ENCODE results near the gene GALR2.

GALR2 gene

GRCh38 chr17:76079535-76079955 is 5.0 kb downstream of the GALR2 start:
- DNase-seq (ENCODE audit: insufficient read length, low spot score) (peak; percentile 14), FAIRE-seq (no peak)
- TF ChIP-seq POLR2AphosphoS5 (IDR thresholded peaks at IDR 0.05; ENCODE audit: low read depth, low read length) (no peak), POU2F2 (IDR thresholded peaks at IDR 0.05; ENCODE audit: low read depth, low read length) (no peak)

GRCh38 chr17:76079956-76080767 is 5.6 kb downstream of the GALR2 start:
- DNase-seq (ENCODE audit: insufficient read length, low spot score) (peak; percentile 22), FAIRE-seq (no peak)
- TF ChIP-seq PAX5 (IDR thresholded peaks at IDR 0.05; ENCODE audit: insufficient read depth, low read length, severe bottlenecking) (no peak), POLR2A (IDR thresholded peaks at IDR 0.05; ENCODE audit: low read depth, low read length) (no peak), POU2F2 (IDR thresholded peaks at IDR 0.05; ENCODE audit: low read depth, low read length) (no peak), SPI1 (IDR thresholded peaks at IDR 0.05; ENCODE audit: low read depth, low read length) (no peak), TAF1 (IDR thresholded peaks at IDR 0.05; ENCODE audit: low read depth, low read length) (no peak), POLR2AphosphoS5 (IDR thresholded peaks at IDR 0.05; ENCODE audit: low read depth, low read length) (no peak)

- FAIRE-seq = no peak
- peak; percentile 54; the same call in 1 of the 2 replicates for TF ChIP-seq POLR2AphosphoS5 (IDR thresholded peaks at IDR 0.05; ENCODE audit: low read depth, low read length)
- no peak for TF ChIP-seq SPI1 (IDR thresholded peaks at IDR 0.05; ENCODE audit: low read depth, low read length)
- TF ChIP-seq POU2F2 (IDR thresholded peaks at IDR 0.05; ENCODE audit: low read depth, low read length) = no peak
- TF ChIP-seq TAF1 (IDR thresholded peaks at IDR 0.05; ENCODE audit: low read depth, low read length) = no peak
- DNase-seq (ENCODE audit: insufficient read length, low spot score) = no peak
Observed at GRCh38 chr17:76080768-76081287, 6.2 kb downstream of the GALR2 start.

- FAIRE-seq = no peak
- TF ChIP-seq POLR2A (IDR thresholded peaks at IDR 0.05; ENCODE audit: low read depth, low read length) = no peak
- no peak for TF ChIP-seq POU2F2 (IDR thresholded peaks at IDR 0.05; ENCODE audit: low read depth, low read length)
- TF ChIP-seq SPI1 (IDR thresholded peaks at IDR 0.05; ENCODE audit: low read depth, low read length) = no peak
- no peak for TF ChIP-seq TAF1 (IDR thresholded peaks at IDR 0.05; ENCODE audit: low read depth, low read length)
- no peak for TF ChIP-seq PAX5 (IDR thresholded peaks at IDR 0.05; ENCODE audit: insufficient read depth, low read length, severe bottlenecking)
- TF ChIP-seq POLR2AphosphoS5 (IDR thresholded peaks at IDR 0.05; ENCODE audit: low read depth, low read length) = no peak
- peak; percentile 28 for DNase-seq (ENCODE audit: insufficient read length, low spot score)
Observed at GRCh38 chr17:76081295-76082210, 7.0 kb downstream of the GALR2 start.

- FAIRE-seq (no peak), DNase-seq (ENCODE audit: insufficient read length, low spot score) (peak; percentile 12)
- TF ChIP-seq PAX5 (IDR thresholded peaks at IDR 0.05; ENCODE audit: insufficient read depth, low read length, severe bottlenecking) (no peak), POLR2A (IDR thresholded peaks at IDR 0.05; ENCODE audit: low read depth, low read length) (no peak), POU2F2 (IDR thresholded peaks at IDR 0.05; ENCODE audit: low read depth, low read length) (no peak), SPI1 (IDR thresholded peaks at IDR 0.05; ENCODE audit: low read depth, low read length) (no peak), TAF1 (IDR thresholded peaks at IDR 0.05; ENCODE audit: low read depth, low read length) (no peak), POLR2AphosphoS5 (IDR thresholded peaks at IDR 0.05; ENCODE audit: low read depth, low read length) (no peak)
Observed at GRCh38 chr17:76082326-76083251, 8.0 kb downstream of the GALR2 start.

- no peak for FAIRE-seq
- DNase-seq (ENCODE audit: insufficient read length, low spot score) = no peak
Observed at GRCh38 chr17:76083536-76084182, 9.1 kb downstream of the GALR2 start.

GRCh38 chr17:76085066-76085730 is 10.6 kb downstream of the GALR2 start:
- TF ChIP-seq POU2F2 (IDR thresholded peaks at IDR 0.05; ENCODE audit: low read depth, low read length) (no peak), SPI1 (IDR thresholded peaks at IDR 0.05; ENCODE audit: low read depth, low read length) (no peak), POLR2AphosphoS5 (IDR thresholded peaks at IDR 0.05; ENCODE audit: low read depth, low read length) (no peak), POLR2A (IDR thresholded peaks at IDR 0.05; ENCODE audit: low read depth, low read length) (no peak), PAX5 (IDR thresholded peaks at IDR 0.05; ENCODE audit: insufficient read depth, low read length, severe bottlenecking) (no peak), TAF1 (IDR thresholded peaks at IDR 0.05; ENCODE audit: low read depth, low read length) (no peak)
- DNase-seq (ENCODE audit: insufficient read length, low spot score) (no peak), FAIRE-seq (no peak)

More at GRCh38 chr17:76083536-76084182, 9.1 kb downstream of the GALR2 start:
- TF ChIP-seq POU2F2 (IDR thresholded peaks at IDR 0.05; ENCODE audit: low read depth, low read length) (no peak), POLR2A (IDR thresholded peaks at IDR 0.05; ENCODE audit: low read depth, low read length) (no peak), SPI1 (IDR thresholded peaks at IDR 0.05; ENCODE audit: low read depth, low read length) (no peak), PAX5 (IDR thresholded peaks at IDR 0.05; ENCODE audit: insufficient read depth, low read length, severe bottlenecking) (no peak), TAF1 (IDR thresholded peaks at IDR 0.05; ENCODE audit: low read depth, low read length) (no peak), POLR2AphosphoS5 (IDR thresholded peaks at IDR 0.05; ENCODE audit: low read depth, low read length) (no peak)

Measured in GM12891 (cell line).